Activated naive CD8-positive, alpha-beta T cell (primary cell): ENCODE data around the gene DNMT1.
A peak's percentile ranks its signal among the peaks of the same experiment; 100 is the strongest.

Experiments used
- H3K27ac Mint-ChIP-seq: one replicate; pipeline ENCODE4 v1.8.0; 2021; ENCODE audit warnings: mixed read lengths
- H3K27me3 Mint-ChIP-seq: one replicate; pipeline ENCODE4 v1.8.0; 2021; ENCODE audit warnings: mixed read lengths
- H3K36me3 Mint-ChIP-seq: one replicate; pipeline ENCODE4 v1.8.0; 2021; ENCODE audit warnings: mixed read lengths
- H3K4me1 Mint-ChIP-seq: one replicate; pipeline ENCODE4 v1.8.0; 2021; ENCODE audit warnings: low read depth, mixed read lengths
- H3K4me3 Mint-ChIP-seq: one replicate; pipeline ENCODE4 v1.8.0; 2021; ENCODE audit warnings: mild to moderate bottlenecking, mixed read lengths
- H3K9me3 Mint-ChIP-seq: one replicate; pipeline ENCODE4 v1.8.0; 2021; ENCODE audit warnings: low read depth, mixed read lengths

DNMT1 gene

DNA sequence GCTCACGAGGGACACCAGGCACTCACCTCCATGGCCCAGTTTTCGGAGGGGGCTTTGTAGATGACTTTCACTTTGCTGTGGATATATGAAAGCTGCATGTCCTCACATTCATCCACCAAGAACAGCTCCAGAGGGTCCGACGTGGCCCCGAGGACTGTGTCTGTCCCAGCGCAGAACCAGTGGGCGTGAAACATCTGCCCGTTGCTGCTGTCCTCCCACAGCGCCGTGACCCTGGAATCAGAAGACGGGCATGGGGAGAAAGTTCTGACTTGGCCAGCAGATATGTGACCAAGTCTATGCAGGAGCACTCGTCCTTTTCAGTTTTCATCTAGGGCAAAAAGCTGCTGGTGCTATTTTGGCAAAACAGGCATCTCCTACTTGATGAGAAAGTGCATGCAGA lies 45.3 kb downstream of the DNMT1 start:
- no peak overlapping the region for H3K4me3 Mint-ChIP-seq
- H3K36me3 Mint-ChIP-seq, result no peaks in the 10 kb centered on the region
- no peaks in the 10 kb centered on the region for H3K27me3 Mint-ChIP-seq
- H3K9me3 Mint-ChIP-seq, result no peaks in the 10 kb centered on the region
- H3K27ac Mint-ChIP-seq, result no peak overlapping the region
- peaks cover 8% of the 10 kb centered on the region for H3K4me1 Mint-ChIP-seq

DNA sequence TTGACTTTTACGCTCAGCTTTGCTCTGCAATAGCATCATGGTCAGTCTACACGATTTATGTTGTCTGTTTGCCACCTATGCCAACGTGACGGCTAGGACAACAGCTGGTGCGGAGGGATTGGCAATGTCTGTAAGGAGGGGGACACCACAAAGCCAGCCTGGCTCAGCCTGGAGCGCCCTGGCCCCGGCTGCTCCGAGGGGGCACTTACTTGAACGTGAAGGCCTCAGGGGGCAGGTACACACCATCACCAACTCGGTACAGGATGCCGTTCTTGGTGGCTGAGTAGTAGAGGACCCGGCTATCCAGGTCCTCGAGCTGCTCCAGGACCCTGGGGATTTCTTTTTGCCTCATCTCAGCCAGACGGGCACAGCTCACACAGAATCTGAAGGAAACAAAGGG lies 48.6 kb downstream of the DNMT1 start:
- Mint-ChIP-seq H3K4me1 (peaks cover 36% of the 10 kb centered on the region), H3K27ac (no peak overlapping the region), H3K27me3 (no peaks in the 10 kb centered on the region), H3K36me3 (peaks cover 3% of the 10 kb centered on the region), H3K9me3 (no peaks in the 10 kb centered on the region), H3K4me3 (no peak overlapping the region)

DNA sequence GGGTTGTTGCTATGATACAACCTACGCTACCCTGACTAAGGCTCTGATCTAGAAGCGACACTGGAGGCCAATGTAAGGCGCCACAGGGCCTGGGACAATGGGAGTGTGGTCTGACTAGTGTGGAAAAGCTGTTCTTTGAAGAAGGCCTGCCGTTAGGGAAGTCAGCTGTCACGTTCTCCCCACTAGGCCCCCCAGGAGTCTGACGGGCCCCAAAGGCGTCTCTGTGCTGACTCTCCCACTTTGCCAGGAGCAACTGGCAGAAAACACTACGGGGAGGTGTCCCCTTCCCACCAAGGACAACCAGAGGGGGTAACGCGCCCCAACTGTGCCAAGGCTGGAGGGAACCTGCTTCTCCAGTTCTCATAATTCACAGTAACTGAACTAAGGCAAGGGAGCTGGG lies 49.7 kb downstream of the DNMT1 start:
- H3K4me1 Mint-ChIP-seq, result peaks cover 39% of the 10 kb centered on the region

DNA sequence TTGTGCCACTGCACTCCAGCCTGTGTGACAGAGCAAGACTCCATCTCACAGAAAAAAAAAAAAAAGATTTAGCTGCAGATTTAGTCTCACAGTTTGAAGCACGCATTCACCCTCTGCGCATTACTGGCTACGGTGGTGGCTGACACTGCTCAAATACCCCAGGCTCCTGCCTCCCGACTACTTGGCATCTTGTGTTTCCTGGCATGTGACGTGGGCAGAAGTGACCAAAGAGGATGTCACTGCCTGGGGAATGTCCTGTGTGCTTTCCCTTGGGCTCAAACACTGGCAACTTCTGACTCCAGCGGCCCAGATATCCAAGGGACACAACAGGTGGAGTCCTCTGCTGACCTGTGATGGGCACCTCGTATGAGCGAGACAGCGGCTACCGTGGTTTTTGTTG lies 50.4 kb downstream of the DNMT1 start:
- H3K27me3 Mint-ChIP-seq, result no peaks in the 10 kb centered on the region
- no peaks in the 10 kb centered on the region for H3K9me3 Mint-ChIP-seq
- H3K4me3 Mint-ChIP-seq, result no peak overlapping the region
- H3K27ac Mint-ChIP-seq, result peak overlapping the region; percentile 68
- H3K36me3 Mint-ChIP-seq, result peaks cover 3% of the 10 kb centered on the region
- peaks cover 39% of the 10 kb centered on the region for H3K4me1 Mint-ChIP-seq

More for the DNA sequence above, 49.7 kb downstream of the DNMT1 start:
- peaks cover 3% of the 10 kb centered on the region for H3K36me3 Mint-ChIP-seq
- H3K27ac Mint-ChIP-seq, result peak overlapping the region; percentile 61
- no peaks in the 10 kb centered on the region for H3K27me3 Mint-ChIP-seq
- no peaks in the 10 kb centered on the region for H3K9me3 Mint-ChIP-seq
- H3K4me3 Mint-ChIP-seq, result peak overlapping the region; percentile 13

DNA sequence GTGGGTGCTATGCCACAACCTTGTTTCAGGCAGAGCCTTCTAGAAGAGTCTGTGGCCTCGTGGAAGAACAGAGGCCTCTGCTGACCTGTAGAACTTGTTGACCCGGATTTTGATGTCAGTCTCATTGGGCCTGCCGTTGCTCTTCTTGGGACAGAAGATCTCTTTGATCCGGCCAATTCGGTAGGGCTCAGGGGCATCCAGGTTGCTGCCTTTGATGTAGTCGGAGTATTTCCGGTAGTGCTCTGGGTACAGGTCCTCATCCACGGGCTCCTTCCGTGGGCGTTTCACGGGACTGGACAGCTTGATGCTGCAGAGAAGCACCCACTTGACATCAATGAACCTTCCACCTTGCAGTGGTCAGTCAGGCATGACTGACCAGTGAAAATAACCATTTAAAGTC lies 51.1 kb downstream of the DNMT1 start:
- Mint-ChIP-seq H3K4me1 (peaks cover 39% of the 10 kb centered on the region), H3K36me3 (peaks cover 3% of the 10 kb centered on the region), H3K27ac (peak overlapping the region; percentile 99), H3K9me3 (no peaks in the 10 kb centered on the region), H3K27me3 (no peaks in the 10 kb centered on the region), H3K4me3 (peak overlapping the region; percentile 87)

DNA sequence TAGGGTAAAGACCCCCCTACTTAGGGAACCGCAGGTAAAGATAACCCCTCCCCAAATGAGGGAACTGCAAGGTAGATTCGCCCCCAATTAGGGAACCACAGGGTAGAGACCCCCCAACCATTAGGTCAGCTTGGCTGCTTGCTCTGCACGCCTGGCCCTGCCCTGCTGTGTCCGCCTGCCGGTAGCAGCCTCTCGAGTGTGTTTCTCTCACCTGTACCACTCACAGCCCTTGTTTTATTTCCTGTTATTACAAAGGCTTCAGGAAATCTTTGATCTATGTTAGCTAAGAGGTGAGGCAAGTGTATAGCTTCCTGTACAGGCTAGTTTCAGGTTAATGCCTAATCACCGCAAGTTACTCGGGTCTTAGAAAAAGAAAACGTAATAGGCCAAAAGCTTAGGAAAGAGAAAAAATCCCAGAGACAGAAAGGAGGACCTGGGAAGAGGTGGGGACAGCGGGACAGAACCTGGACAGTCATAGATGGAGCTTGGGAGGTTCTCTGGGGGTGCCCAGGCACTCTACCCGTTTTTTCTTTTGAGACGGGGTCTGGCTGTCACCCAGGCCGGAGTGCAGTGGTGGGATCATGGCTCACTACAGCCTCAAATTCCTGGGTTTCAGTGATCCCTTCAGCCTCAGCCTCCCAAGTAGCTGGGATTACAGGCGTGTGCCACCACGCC lies 51.9 kb downstream of the DNMT1 start:
- H3K9me3 Mint-ChIP-seq, result no peaks in the 10 kb centered on the region
- H3K27ac Mint-ChIP-seq, result peak overlapping the region; percentile 99
- peaks cover 3% of the 10 kb centered on the region for H3K36me3 Mint-ChIP-seq
- H3K4me3 Mint-ChIP-seq, result peak overlapping the region; percentile 87
- H3K27me3 Mint-ChIP-seq, result no peaks in the 10 kb centered on the region
- peaks cover 39% of the 10 kb centered on the region for H3K4me1 Mint-ChIP-seq

DNA sequence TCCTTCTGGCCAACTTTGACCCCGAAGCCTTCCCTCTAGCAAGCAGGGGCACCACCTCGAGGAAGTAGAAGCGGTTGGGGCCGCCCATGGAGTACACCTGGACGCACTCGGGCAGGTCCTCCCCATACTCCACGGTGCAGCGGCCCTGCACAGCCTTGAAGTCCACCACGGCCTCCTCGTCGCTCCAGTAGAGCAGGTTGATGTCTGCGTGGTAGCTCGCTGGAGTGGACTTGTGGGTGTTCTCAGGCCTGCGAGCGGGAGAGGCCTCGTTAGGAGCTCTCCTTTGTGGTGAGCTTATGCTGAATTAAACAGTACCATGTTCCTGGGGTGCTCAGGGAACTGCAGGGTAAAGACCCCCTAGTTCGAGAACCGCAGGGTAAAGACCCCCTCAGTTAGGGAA lies 52.8 kb downstream of the DNMT1 start:
- Mint-ChIP-seq H3K4me1 (peaks cover 39% of the 10 kb centered on the region), H3K4me3 (peak overlapping the region; percentile 13), H3K27me3 (no peaks in the 10 kb centered on the region), H3K27ac (peak overlapping the region; percentile 99), H3K36me3 (peaks cover 3% of the 10 kb centered on the region), H3K9me3 (no peaks in the 10 kb centered on the region)

DNA sequence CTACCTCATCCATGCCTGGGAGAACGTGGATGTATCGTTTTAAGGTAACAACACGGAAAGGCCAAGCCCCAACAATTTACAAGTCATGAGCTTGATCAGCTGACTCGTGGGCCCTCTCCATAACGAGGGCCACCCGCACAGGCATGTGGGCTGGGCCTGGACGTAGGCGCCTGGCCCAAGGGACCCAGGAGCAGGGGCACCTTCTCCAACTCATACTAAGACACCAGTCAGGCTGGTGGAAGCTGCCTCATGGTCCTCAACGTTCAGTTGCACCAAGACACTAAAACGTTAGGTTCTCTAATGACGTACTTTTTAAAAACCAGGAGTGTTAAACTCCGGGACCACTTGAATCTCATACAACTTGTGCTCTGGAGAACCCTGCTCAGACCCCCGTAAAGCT lies 53.3 kb downstream of the DNMT1 start:
- Mint-ChIP-seq H3K4me1 (peaks cover 39% of the 10 kb centered on the region), H3K27ac (peak overlapping the region; percentile 46), H3K36me3 (peaks cover 3% of the 10 kb centered on the region), H3K9me3 (no peaks in the 10 kb centered on the region), H3K27me3 (no peaks in the 10 kb centered on the region), H3K4me3 (peak overlapping the region; percentile 13)

DNA sequence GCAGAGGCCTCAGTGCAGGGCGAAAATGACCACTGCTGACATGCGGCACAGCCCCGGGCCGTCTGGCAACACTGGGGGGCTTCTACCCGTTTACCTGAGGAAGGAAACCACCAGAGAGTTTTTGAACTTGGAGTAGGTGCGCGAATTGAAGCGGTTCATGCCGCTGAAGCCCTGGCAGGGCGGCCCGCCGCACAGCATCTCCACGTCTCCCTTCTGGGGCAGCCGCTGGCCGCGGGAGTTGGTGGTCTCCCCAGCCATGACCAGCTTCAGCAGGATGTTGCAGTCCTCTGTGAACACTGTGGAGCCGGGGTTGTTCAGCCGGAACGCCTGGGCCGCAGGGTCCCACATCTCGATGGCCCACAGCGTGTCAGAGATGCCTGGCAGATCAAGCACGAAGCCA lies 54.8 kb downstream of the DNMT1 start:
- Mint-ChIP-seq H3K4me1 (peaks cover 35% of the 10 kb centered on the region), H3K36me3 (peaks cover 3% of the 10 kb centered on the region), H3K27me3 (no peaks in the 10 kb centered on the region), H3K27ac (no peak overlapping the region), H3K9me3 (no peaks in the 10 kb centered on the region), H3K4me3 (no peak overlapping the region)

DNA sequence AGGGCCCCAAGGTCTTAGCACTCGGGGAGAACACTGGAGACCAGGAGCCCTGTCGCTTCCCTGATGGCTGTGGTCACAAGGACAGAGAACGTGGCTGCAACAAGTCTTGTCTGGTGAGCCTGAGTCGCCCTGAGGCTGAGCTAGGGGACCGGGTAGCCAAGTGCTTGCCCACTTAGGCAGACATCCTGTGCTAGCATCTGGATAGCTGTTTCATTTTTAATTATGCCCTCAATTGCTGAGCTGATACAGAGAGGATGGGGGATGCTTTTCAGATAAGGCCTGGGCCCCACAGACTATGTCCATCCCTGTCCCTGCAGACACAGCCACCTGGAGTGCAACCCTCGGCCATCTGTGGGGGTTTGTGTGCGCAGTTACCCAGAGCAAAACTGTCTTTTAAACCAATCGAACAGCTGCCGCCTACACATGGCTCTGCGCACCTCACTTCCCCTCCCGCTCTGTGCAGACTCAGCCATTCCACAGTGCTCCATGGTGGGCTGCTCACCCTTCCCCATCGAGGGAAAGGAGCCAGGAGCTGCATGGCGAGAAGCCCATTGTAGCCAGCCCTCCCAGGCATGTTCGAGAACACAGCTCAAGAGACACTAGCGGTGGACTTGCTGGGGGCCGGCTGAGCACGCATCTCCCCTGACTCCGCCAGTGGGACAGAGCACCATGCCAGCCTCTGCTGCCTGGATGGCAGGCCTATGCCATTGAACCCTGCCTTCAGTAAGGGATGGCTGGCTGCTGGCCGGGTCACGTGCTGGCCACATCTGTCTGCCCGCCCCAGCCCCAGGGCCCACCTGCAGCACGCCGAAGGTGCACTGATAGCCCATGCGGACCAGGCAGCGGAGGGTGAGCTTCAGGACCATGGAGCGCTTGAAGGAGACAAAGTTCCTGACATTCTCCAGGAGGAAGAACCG lies 55.6 kb downstream of the DNMT1 start:
- Mint-ChIP-seq H3K27ac (no peak overlapping the region), H3K4me1 (peaks cover 28% of the 10 kb centered on the region), H3K27me3 (no peaks in the 10 kb centered on the region), H3K4me3 (no peak overlapping the region), H3K36me3 (peaks cover 3% of the 10 kb centered on the region), H3K9me3 (no peaks in the 10 kb centered on the region)

DNA sequence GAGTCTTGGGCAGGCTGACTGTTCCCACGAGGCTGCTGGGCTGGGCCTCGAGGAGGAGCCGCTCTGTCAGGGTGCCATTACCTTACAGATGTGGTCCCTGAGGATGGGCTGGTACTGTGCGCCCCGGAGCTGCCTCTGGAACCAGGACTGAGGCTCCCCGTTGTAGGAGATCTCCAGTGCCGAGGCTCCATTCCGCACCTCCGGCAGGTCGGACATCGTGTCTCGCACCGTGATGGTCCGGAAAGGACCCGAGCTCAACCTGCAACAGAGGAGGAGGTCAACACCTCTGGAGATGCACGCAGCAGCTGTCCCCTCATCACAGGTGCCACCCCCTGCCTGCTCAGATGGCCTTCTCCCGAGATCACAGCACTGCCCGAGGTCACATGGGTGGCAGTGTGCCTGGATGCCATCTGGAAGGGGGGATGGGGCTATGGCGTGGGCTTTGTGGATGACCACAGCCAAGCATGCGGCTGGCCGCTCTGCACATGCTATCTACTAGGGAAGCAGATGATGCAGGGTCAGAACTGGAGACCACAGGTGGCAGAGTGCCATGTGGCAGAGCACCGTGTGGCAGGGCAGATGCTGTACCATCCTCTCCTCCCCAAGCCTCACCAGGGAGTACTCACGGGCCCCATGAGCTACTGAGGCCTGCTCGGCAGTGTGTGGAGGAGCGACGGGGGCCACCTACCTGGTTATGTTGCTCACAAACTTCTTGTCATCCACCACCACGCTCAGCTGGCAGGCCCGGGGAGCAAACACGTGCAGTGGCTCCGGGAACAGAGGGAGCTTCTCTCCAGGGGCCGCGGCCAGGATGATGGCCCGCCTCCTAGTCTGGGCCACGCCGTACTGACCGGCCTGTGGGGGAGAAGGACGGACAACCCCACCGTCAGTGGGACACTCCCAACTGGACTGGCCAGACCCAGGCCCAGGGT lies 56.7 kb downstream of the DNMT1 start:
- Mint-ChIP-seq H3K27ac (no peak overlapping the region), H3K27me3 (no peaks in the 10 kb centered on the region), H3K36me3 (peaks cover 4% of the 10 kb centered on the region), H3K4me1 (peaks cover 19% of the 10 kb centered on the region), H3K4me3 (no peak overlapping the region), H3K9me3 (no peaks in the 10 kb centered on the region)

DNA sequence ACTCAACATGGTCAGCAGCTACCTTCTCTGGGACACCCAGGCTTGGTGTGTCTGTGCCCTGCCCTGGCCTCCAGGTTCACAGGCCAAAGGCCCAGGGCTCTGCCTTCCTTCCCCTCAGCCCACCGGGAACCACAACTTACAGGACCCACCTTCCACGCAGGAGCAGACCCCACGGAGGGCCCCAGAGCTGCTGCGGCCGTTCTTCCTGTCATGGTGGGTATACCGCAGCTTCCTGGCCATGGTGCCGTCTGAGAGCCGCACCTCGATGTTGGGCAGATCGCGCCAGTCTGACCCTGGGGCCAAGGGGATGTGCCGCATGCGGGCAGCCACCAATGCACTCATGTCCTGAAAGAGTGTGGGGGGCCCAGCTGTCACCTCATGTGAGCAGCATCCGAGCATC lies 57.8 kb downstream of the DNMT1 start:
- Mint-ChIP-seq H3K9me3 (no peaks in the 10 kb centered on the region), H3K27ac (no peak overlapping the region), H3K4me3 (no peak overlapping the region), H3K4me1 (peaks cover 10% of the 10 kb centered on the region), H3K27me3 (no peaks in the 10 kb centered on the region), H3K36me3 (peaks cover 4% of the 10 kb centered on the region)

DNA sequence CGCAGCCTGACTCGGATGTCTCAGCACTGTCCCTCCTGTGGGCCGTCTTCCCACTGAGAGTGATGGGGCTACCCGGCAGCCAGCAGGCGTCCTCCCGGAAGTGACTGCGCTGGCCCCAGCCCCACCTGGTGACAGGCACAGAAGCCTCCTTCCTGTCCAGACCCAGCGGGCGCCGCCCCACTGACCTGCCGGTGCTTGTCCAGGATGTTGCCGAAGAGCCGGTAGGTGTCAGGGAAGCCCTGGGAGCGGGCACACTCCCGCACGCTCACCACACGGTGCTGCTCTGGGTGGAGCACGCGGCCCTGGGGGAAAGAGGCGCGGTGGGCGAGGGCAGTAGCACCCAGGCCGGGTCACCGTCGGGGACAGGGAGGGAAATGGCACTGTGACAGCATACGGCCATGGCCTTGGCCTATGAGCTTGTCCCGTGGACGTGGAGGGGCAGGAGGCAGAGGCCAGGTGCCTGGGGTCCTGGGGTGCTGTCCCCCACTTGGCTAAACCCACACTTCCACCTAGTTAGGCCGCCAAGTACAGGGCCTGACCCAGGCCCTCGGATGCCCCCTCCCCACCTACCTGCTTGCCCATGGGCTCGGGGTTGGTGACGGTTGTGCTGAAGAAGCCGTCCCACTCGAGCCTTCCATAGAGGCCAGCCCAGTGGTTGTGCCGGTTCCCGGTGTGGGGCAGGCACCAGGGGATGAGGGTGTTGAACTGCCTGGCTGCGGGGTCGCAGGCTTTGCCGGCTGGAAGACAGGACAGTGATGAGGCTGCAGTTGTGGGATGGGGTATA lies 59.0 kb downstream of the DNMT1 start:
- peaks cover 7% of the 10 kb centered on the region for H3K36me3 Mint-ChIP-seq
- H3K9me3 Mint-ChIP-seq, result no peaks in the 10 kb centered on the region
- H3K4me1 Mint-ChIP-seq, result no peaks in the 10 kb centered on the region
- no peak overlapping the region for H3K4me3 Mint-ChIP-seq
- H3K27ac Mint-ChIP-seq, result no peak overlapping the region
- no peaks in the 10 kb centered on the region for H3K27me3 Mint-ChIP-seq

DNA sequence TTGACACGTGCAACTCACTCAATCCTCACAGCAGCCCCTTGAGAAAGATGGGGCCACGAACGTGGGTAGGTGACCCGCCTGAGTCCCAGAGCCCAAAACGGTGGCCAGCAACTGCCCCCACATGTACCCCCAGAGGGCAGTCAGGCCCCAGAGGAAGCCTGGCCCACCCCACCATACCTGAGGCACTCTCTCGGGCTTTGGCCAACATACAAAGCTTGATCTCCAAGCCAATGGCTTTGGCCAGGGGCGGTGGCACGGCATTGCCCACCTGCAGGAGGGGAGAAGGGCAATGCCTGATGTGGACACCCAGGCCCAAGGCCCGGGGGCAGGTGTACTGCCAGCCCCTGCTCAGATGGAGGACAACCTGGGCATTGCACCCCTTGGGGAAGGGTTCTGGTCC lies 60.7 kb downstream of the DNMT1 start:
- no peak overlapping the region for H3K27ac Mint-ChIP-seq
- H3K36me3 Mint-ChIP-seq, result peaks cover 7% of the 10 kb centered on the region
- no peaks in the 10 kb centered on the region for H3K4me1 Mint-ChIP-seq
- no peaks in the 10 kb centered on the region for H3K27me3 Mint-ChIP-seq
- H3K9me3 Mint-ChIP-seq, result no peaks in the 10 kb centered on the region
- no peak overlapping the region for H3K4me3 Mint-ChIP-seq
